GM04504 (cell line): ENCODE results near the gene EID3.
"Not testable (repeated sequence)": the region's sequence is repeated elsewhere in the genome, so short reads cannot be mapped to it uniquely, and the experiment has no call there.

Source experiments
- DNase-seq: peaks from one replicate; pipeline ENCODE4 v3.0.0-alpha.2; 2012; ENCODE audit warnings: low read depth

The EID3 gene

GRCh38 chr12:104313568-104314241 lies 10.2 kb downstream of the EID3 start:
- no peak for DNase-seq

GRCh38 chr12:104314242-104314614 lies 10.7 kb downstream of the EID3 start:
- no peak for DNase-seq

GRCh38 chr12:104315326-104316224 lies 12.0 kb downstream of the EID3 start:
- DNase-seq, result no peak

GRCh38 chr12:104316936-104317335 lies 13.4 kb downstream of the EID3 start:
- DNase-seq, result no peak

GRCh38 chr12:104317538-104318210 lies 14.1 kb downstream of the EID3 start:
- no peak for DNase-seq

- no peak for DNase-seq
These were observed 15.5 kb downstream of the EID3 start for GRCh38 chr12:104319028-104319427.

- no peak for DNase-seq
These were observed 16.5 kb downstream of the EID3 start for GRCh38 chr12:104319918-104320626.

- DNase-seq, result no peak
These were observed 17.1 kb downstream of the EID3 start for GRCh38 chr12:104320627-104321024.

- DNase-seq, result no peak
These were observed 18.4 kb downstream of the EID3 start for GRCh38 chr12:104321949-104322348.

- DNase-seq, result not testable (repeated sequence)
These were observed 19.0 kb downstream of the EID3 start for GRCh38 chr12:104322533-104322932.

- DNase-seq, result no peak
These were observed 20.4 kb downstream of the EID3 start for GRCh38 chr12:104323899-104324298.

GRCh38 chr12:104328278-104328677 lies 24.7 kb downstream of the EID3 start:
- not testable (repeated sequence) for DNase-seq

- DNase-seq, result no peak
These were observed 25.3 kb downstream of the EID3 start for GRCh38 chr12:104328790-104329189.

GRCh38 chr12:104329707-104330532 lies 26.4 kb downstream of the EID3 start:
- no peak for DNase-seq

- no peak for DNase-seq
These were observed 27.8 kb downstream of the EID3 start for GRCh38 chr12:104331376-104331775.

- not testable (repeated sequence) for DNase-seq
These were observed 28.7 kb downstream of the EID3 start for GRCh38 chr12:104332273-104332672.

- no peak for DNase-seq
These were observed 30.2 kb downstream of the EID3 start for GRCh38 chr12:104333692-104334255.

GRCh38 chr12:104334581-104334980 lies 31.0 kb downstream of the EID3 start:
- no peak for DNase-seq

GRCh38 chr12:104336115-104336514 lies 32.6 kb downstream of the EID3 start:
- DNase-seq, result no peak

GRCh38 chr12:104337030-104337558 lies 33.6 kb downstream of the EID3 start:
- no peak for DNase-seq

- no peak for DNase-seq
These were observed 36.1 kb downstream of the EID3 start for GRCh38 chr12:104339663-104340062.
